IPS-18c (cell line): ENCODE data around the gene INPP4B.

Experiments used
- H3K4me3 ChIP-seq: 2 replicates; pipeline ENCODE4 v1.7.0; 2013; ENCODE audit warnings: low read depth, mild to moderate bottlenecking, low read length, moderate library complexity; ENCODE audit not compliant: insufficient read depth
- H3K9me3 ChIP-seq: one replicate; pipeline ENCODE4 v1.6.1; 2013; ENCODE audit warnings: mild to moderate bottlenecking, low read length, moderate library complexity; ENCODE audit not compliant: control insufficient read depth, insufficient read depth

Gene INPP4B

GRCh38 chr4:142706381-142706780 lies 139.7 kb downstream of the INPP4B start:
- Histone ChIP-seq H3K4me3 (no peak overlapping the region), H3K9me3 (no peaks in the 10 kb centered on the region)

DNA sequence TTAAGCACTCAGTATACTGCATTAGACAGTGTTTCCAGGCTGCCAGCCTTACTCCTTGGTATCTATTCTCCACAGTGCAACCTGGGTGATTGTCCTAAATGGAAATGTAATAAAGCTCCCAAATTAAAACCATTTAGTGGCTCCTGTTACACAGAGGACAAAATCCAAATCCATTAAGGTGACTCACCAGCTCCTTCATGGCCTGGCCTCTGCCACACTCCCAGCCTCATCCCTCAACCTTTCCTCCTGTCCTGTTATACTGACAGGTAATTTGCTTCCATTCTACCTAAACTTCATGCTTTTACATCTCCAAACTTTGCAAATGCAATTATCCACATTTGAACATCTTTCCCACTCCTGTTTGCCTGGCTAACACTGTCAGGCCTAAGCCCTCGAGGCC lies 140.3 kb downstream of the INPP4B start:
- H3K9me3 ChIP-seq: no peaks in the 10 kb centered on the region
- H3K4me3 ChIP-seq: no peak overlapping the region

DNA sequence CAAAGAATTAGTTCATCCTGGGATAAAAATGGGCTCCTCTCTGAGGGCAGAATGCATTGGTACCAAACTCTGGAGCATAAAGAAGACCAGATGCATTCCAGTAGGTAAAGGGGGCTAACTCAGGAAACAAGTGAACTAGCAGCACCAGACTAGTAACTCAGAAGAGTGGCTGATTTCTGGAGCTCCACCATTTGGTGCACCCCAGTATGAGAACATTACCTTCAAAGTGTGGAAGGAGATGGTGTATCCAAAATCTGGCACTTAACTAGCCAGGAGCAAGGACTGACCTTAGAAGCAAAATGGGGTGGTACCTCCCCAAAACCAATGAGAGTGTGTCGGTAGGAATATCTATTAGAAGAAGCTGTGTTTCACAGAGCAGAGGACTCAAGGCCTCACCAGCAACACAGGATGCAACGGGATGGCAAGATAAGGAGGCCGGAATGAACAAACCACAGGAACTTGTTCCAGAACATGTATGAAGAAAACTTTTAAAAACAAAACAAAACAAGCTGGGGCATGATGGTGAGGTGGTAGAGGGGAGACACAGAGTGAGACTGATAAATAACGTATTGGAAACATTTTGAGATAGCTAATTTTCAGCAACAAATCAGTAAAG lies 142.3 kb downstream of the INPP4B start:
- Histone ChIP-seq H3K4me3 (no peak overlapping the region), H3K9me3 (no peaks in the 10 kb centered on the region)

DNA sequence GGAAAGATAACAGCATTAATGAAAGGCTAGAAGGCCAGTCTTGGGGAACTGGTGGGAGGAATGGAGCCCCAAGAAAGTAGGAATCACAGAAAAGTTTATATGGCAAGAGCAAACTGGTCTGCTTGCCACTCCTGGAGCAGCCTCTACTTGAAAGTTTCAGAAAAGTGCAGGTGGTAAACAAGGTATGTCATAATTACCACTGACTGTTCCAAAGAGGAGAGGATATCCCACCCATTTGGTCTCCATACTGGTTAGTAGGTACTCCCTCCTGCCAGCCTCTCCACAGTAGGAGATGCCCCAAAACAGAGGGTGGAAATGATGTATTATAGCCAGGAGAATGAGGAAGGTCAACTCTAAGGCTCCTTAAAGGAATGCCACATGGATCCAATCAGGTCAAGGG lies 145.1 kb downstream of the INPP4B start:
- Histone ChIP-seq H3K9me3 (no peaks in the 10 kb centered on the region), H3K4me3 (no peak overlapping the region)

GRCh38 chr4:142700531-142700930 lies 145.6 kb downstream of the INPP4B start:
- Histone ChIP-seq H3K4me3 (no peak overlapping the region), H3K9me3 (no peaks in the 10 kb centered on the region)

- H3K9me3 ChIP-seq: no peaks in the 10 kb centered on the region
- H3K4me3 ChIP-seq: no peak overlapping the region
Observed at GRCh38 chr4:142698552-142698951, 147.5 kb downstream of the INPP4B start.

DNA sequence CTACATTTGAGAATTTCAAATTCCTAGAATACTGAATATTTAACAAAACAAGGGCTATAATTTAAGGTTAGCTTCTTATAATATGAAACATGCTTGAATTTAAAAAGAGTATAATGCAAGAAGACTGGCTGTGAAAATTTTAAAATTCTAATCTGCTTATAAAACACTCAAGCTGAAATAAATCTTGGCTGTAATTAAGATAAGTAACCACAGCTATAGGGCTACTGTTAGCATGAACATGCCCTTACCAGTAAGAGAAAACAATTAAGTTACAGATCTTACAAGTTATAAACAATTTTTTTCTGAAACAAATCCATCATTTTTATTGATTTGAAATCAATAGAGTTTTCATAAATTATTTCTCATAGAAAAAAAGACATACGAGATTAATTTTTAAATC lies 148.2 kb downstream of the INPP4B start:
- H3K9me3 ChIP-seq: no peaks in the 10 kb centered on the region
- no peak overlapping the region for H3K4me3 ChIP-seq

DNA sequence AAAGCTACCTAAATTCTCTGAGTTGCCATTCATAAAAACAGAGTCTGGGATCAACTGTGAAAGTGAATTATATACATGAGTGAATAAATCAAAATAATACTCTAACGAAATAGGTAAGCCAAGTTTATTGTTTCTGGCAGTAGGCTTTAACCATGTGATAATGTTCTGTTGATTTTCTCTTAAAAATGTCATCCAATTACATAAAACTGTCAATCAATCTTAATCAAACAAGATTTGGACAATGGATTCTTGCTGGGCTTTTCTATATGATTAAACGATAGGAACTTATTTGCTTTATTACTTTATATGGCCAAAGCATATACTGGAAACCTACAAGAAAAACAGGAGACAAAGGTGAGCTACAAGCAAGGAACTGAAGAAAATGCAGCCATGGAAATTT lies 148.8 kb downstream of the INPP4B start:
- Histone ChIP-seq H3K9me3 (no peaks in the 10 kb centered on the region), H3K4me3 (no peak overlapping the region)

GRCh38 chr4:142696334-142697122 lies 149.6 kb downstream of the INPP4B start:
- Histone ChIP-seq H3K9me3 (no peaks in the 10 kb centered on the region), H3K4me3 (no peak overlapping the region)

GRCh38 chr4:142690406-142691163 lies 155.5 kb downstream of the INPP4B start:
- Histone ChIP-seq H3K4me3 (no peak overlapping the region), H3K9me3 (no peaks in the 10 kb centered on the region)

DNA sequence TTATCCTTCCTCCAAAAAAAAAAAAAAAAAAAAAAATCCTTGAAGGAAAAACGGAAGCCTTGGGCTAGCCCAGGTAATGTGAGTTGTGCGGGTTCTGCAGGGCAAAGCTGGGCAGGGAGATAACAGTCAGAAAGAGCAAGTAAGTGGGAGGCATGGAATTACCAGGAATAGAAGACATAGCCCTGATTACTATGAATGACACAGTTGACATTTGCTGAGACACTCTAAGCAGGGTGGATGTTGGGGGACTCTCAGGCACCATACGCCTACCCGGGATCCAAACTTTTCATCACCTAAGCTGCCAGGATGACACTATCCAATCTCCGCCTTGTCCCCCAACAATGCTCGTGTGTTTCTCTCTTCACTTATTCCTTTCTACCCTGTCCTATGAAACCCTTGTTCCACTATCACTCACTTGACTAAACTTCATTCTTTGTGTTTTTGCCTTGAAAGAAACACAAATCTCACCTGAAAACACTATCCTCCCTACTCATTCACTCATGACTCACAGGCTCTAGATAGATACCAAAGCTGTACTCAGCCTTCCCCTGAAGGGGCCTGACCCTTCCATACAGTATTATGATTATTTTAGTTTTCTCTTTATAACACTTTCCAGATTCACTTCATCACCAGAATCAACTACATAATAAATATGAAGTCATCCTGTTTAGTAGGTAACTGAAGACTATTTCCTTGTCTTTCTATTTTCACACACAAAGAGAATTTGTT lies 158.4 kb downstream of the INPP4B start:
- no peak overlapping the region for H3K4me3 ChIP-seq
- no peaks in the 10 kb centered on the region for H3K9me3 ChIP-seq

- no peak overlapping the region for H3K4me3 ChIP-seq
- no peaks in the 10 kb centered on the region for H3K9me3 ChIP-seq
Observed at GRCh38 chr4:142686081-142686480, 160.0 kb downstream of the INPP4B start.

DNA sequence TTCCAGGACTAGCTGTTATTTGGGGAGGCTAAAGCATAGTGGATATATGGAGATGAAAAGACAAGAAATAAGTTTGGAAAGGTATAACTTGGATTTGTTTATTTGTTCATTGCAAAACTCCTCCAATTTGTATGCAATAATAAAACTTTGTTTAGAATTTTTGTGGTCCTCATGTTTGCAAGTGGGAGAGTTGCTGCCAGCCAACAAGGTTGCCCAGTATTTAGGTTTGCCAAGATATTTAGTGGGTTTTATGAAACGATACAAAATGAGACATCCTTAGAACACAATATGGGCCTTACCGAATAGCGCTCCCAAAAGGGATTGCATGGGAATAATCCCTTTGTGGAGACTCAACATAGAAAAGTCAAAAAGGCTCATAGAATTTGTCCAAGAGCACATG lies 162.1 kb downstream of the INPP4B start:
- H3K4me3 ChIP-seq: no peak overlapping the region
- H3K9me3 ChIP-seq: no peaks in the 10 kb centered on the region

- H3K4me3 ChIP-seq: no peak overlapping the region
- H3K9me3 ChIP-seq: no peaks in the 10 kb centered on the region
Observed at GRCh38 chr4:142683503-142683902, 162.6 kb downstream of the INPP4B start.

DNA sequence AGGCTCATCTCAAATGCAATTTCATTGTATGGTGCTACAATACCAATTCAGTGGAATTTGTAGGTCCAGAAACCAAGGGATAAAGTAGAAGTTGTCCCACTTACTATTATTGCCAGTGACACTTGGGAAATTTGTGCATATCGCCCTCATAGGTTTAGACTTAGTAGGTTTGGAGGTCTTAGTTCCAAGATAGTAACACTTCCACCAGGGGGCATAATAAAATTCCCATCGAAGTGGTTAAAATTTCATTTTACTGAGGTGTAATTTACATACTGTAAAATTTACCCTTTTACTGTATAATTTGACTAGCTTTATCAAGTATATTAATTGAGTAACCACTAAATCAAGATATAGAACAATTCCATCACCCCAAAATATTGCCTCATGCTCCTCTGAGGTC lies 174.6 kb downstream of the INPP4B start:
- Histone ChIP-seq H3K4me3 (no peak overlapping the region), H3K9me3 (peaks cover 2% of the 10 kb centered on the region)

GRCh38 chr4:142663828-142664227 lies 182.3 kb downstream of the INPP4B start:
- peaks cover 7% of the 10 kb centered on the region for H3K9me3 ChIP-seq

GRCh38 chr4:142660728-142661127 lies 185.4 kb downstream of the INPP4B start:
- Histone ChIP-seq H3K4me3 (no peak overlapping the region), H3K9me3 (peaks cover 7% of the 10 kb centered on the region)

More at GRCh38 chr4:142663828-142664227, 182.3 kb downstream of the INPP4B start:
- H3K4me3 ChIP-seq: no peak overlapping the region
